SK-N-SH (cell line): ENCODE measurements around the gene PIGX.

Source experiments
- CHD2 ChIP-seq: fragments of 150-350 bp; IDR thresholded peaks from 2 replicates; pipeline ENCODE4 v1.6.1; 2018; ENCODE audit warnings: low read length; ENCODE audit not compliant: partially characterized antibody
- FOXM1 ChIP-seq: IDR thresholded peaks from 2 replicates; pipeline ENCODE4 v1.4.0; 2012; ENCODE audit warnings: low read depth, mild to moderate bottlenecking
- NFIC ChIP-seq: IDR thresholded peaks from 2 replicates; pipeline ENCODE4 v1.4.0; 2012; ENCODE audit warnings: borderline replicate concordance
- TF ChIP-seq, protein P1 (sequence below): fragments of 200-600 bp; sonication (generic); IDR thresholded peaks from 2 replicates; pipeline ENCODE4 v1.6.1; 2017; ENCODE audit warnings: antibody characterized with exemption, mild to moderate bottlenecking, moderate library complexity

- TF ChIP-seq, protein P1, sequence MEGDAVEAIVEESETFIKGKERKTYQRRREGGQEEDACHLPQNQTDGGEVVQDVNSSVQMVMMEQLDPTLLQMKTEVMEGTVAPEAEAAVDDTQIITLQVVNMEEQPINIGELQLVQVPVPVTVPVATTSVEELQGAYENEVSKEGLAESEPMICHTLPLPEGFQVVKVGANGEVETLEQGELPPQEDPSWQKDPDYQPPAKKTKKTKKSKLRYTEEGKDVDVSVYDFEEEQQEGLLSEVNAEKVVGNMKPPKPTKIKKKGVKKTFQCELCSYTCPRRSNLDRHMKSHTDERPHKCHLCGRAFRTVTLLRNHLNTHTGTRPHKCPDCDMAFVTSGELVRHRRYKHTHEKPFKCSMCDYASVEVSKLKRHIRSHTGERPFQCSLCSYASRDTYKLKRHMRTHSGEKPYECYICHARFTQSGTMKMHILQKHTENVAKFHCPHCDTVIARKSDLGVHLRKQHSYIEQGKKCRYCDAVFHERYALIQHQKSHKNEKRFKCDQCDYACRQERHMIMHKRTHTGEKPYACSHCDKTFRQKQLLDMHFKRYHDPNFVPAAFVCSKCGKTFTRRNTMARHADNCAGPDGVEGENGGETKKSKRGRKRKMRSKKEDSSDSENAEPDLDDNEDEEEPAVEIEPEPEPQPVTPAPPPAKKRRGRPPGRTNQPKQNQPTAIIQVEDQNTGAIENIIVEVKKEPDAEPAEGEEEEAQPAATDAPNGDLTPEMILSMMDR: no peak
- TF ChIP-seq CHD2: no peak
- no peak for TF ChIP-seq FOXM1
- TF ChIP-seq NFIC: no peak
Observed at GRCh38 chr3:196777836-196778235, 65.7 kb downstream of the PIGX start.
